ENCODE measurements around the gene TMEM150B. TPM values are rescaled to one million over a fixed set of nuclear protein-coding genes. Genes with fewer than 3 reads are reported as not detected.
"Not testable (repeated sequence)": the region's sequence is repeated elsewhere in the genome, so short reads cannot be mapped to it uniquely, and the experiment has no call there.

TMEM150B gene
- total and polyA plus RNA-seq, 12 donors, result 0.11 to 20.8 (median 5.4) TPM

DNA sequence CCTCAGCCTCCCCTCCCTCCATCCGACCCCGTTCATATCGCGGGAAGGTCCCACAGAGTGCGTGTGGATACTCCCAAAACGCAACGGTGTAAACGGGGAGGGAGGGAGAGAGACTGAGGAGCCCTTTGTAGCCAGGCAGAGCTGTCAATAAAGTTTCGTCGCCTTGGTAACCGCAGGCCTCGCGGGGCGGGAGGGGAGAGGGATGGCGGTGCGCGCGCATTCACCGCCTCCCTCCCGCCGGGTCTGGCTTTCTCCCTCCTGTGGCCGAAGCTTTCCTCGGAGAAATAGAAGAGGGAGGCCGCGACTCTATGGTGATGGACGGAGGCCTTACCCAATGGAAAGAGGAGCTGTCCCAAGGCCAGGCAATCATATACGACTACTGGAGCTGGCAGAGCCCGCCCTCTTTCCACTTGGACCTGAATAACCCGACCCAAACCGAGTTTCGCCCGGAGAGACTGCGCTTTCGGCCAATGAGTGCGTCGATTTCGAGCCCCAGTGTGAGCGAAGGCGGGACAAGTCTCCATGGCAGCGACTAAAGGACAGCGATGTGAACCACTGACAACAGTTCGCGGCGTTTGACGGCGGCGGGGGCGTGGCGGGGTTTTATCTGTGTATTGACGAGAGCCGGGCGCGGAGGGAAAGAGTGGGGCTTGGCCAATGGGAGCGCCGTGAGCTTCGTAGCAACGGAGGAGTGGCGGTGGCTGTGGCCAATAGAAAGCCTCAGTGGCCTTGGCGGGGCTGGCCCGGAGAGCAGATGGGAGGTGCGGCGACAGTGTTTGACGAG lies 14.2 kb upstream of the TMEM150B start, which contains the start of gene KMT5C:
TSS of gene KMT5C (plus strand) at position 772 of the 784 bp plus-strand sequence. CDS start 2,061 bp downstream, outside the sequence.
- Histone ChIP-seq H3K27ac (peak within 1 kb of the TSS; percentile 44 to 97 (median 74)), H3K27me3 (no peaks in the 10 kb centered on the region), H3K9me3 (replicated peaks in 1 of 3) (no peaks in the 10 kb centered on the region), H3K4me3 (peak within 1 kb of the TSS; percentile 54 to 83 (median 68)), H3K4me1 (replicated peaks in 1 of 2) (peaks cover 14 to 15% of the 10 kb centered on the region in 2 donors), H3K36me3 (replicated peaks in 1 of 2) (peaks cover 0 to 21% of the 10 kb centered on the region in 2 donors)
- intact Hi-C loops (cut with DNase I), result no loop called here
- TF ChIP-seq CTCF (IDR thresholded peaks at IDR 0.05) (peak in 5 of 6 experiments; percentile 37 to 66 (median 53)), POLR2A (IDR thresholded peaks at IDR 0.05) (peak in 1 of 2 donors; percentile 96)
- WGBS, 4 donors, result 0 to 1% (median 0%) methylated on average over 24 to 63 of the region's 63 CpGs
- peak; percentile 100 for DNase-seq

DNA sequence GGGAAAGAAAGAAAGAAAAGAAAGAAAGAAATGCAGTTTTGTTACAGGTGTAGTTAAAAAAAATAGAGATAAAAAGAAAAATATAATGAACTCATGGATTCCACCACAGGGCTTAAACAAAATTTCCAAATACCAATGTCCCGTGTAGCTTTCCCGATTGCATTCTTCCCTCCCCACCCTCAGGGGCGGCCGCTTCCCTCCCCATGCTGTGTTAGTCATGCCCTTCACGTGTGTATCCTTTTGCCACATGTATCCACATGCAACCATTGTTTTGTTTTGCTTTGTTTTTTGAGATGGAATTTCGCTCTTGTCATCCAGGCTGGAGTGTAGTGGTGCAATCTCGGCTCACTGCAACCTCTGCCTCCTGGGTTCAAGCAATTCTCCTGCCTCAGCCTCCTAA lies 11.0 kb upstream of the TMEM150B start:
- intact Hi-C loops (cut with DNase I), result no loop called here
- Histone ChIP-seq H3K27me3 (peaks cover 3% of the 10 kb centered on the region), H3K27ac (no peak overlapping the region), H3K4me3 (no peak overlapping the region), H3K9me3 (replicated peaks in 1 of 3) (no peaks in the 10 kb centered on the region), H3K4me1 (replicated peaks in 1 of 2) (peaks cover 8 to 11% of the 10 kb centered on the region in 2 donors), H3K36me3 (replicated peaks in 1 of 2) (no peaks in the 10 kb centered on the region)
- 71 to 83% (median 76%) methylated on average over 7 of the region's 7 CpGs for WGBS, 4 donors
- no peak for TF ChIP-seq POLR2A (IDR thresholded peaks at IDR 0.05)
- TF ChIP-seq CTCF (IDR thresholded peaks at IDR 0.05), result no peak
- DNase-seq, result no peak

GRCh38 chr19:55333870-55334269 lies 8.7 kb upstream of the TMEM150B start:
- TF ChIP-seq POLR2A (IDR thresholded peaks at IDR 0.05) (no peak), CTCF (IDR thresholded peaks at IDR 0.05) (no peak)
- H3K27me3 ChIP-seq, result peaks cover 3% of the 10 kb centered on the region
- H3K9me3 ChIP-seq (replicated peaks in 1 of 3), result no peaks in the 10 kb centered on the region
- no peak overlapping the region for H3K4me3 ChIP-seq
- 78 to 83% (median 79%) methylated on average over 11 of the region's 11 CpGs for WGBS, 4 donors
- no peaks in the 10 kb centered on the region for H3K36me3 ChIP-seq (replicated peaks in 1 of 2)
- intact Hi-C loops (cut with DNase I), result no loop called here
- H3K27ac ChIP-seq, result no peak overlapping the region
- DNase-seq, result no peak
- no peaks in the 10 kb centered on the region for H3K4me1 ChIP-seq (replicated peaks in 1 of 2)

- intact Hi-C loops (cut with DNase I); H3K4me3 ChIP-seq; DNase-seq; H3K9me3 ChIP-seq (replicated peaks in 1 of 3); H3K4me1 ChIP-seq (replicated peaks in 1 of 2); H3K27ac ChIP-seq; H3K36me3 ChIP-seq (replicated peaks in 1 of 2); H3K27me3 ChIP-seq: not testable (repeated sequence)
- WGBS, 4 donors, result 82 to 89% (median 85%) methylated on average over 6 of the region's 6 CpGs
Observed at GRCh38 chr19:55329791-55330190, 4.7 kb upstream of the TMEM150B start.

- H3K4me1 ChIP-seq (replicated peaks in 1 of 2); intact Hi-C loops (cut with DNase I); DNase-seq; H3K27me3 ChIP-seq; H3K27ac ChIP-seq; H3K9me3 ChIP-seq (replicated peaks in 1 of 3); H3K36me3 ChIP-seq (replicated peaks in 1 of 2); H3K4me3 ChIP-seq: not testable (repeated sequence)
- 62 to 82% (median 71%) methylated on average over 4 of the region's 4 CpGs for WGBS, 4 donors
Observed at GRCh38 chr19:55328774-55329318, 3.7 kb upstream of the TMEM150B start.

Measured in adrenal gland (tissue), 12 donors.